ENCODE measurements around the gene NOP14.
"Not testable (repeated sequence)": the region's sequence is repeated elsewhere in the genome, so short reads cannot be mapped to it uniquely, and the experiment has no call there.

The NOP14 gene

GRCh38 chr4:2938906-2939305 is 24.3 kb downstream of the NOP14 start:
- Histone ChIP-seq H3K27ac (ENCODE audit: low read length) (no peak overlapping the region), H3K36me3 (ENCODE audit: insufficient read depth, low read depth, low read length) (peaks cover 74% of the 10 kb centered on the region), H3K4me3 (ENCODE audit: low read length) (no peak overlapping the region), H3K4me1 (ENCODE audit: insufficient read depth, low read length) (peaks cover 8% of the 10 kb centered on the region; the same call in 1 of the 2 replicates), H3K27me3 (ENCODE audit: insufficient read depth, low read length) (no peaks in the 10 kb centered on the region), H3K9me3 (ENCODE audit: insufficient read depth, low read depth, low read length) (no peaks in the 10 kb centered on the region), H3K9ac (ENCODE audit: low read depth, low read length) (no peak overlapping the region)

DNA sequence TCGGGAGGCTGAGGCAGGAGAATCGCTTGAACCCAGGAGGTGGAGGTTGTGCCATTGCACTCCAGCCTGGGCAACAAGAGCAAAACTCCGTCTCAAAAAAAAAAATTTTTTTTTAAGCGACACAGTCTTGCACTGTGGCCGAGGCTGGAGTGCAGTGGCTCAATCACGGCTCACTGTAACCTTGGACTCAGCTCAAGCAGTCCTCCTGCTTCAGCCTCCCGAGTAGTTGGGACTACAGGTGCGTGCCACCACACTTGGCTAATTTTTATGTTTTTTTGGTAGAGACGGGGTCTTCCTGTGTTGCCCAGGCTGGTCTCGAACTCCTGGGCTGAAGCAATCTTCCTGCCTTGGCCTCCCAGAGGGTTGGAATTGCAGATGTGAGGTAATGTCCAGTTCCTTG is 24.8 kb downstream of the NOP14 start:
- not testable (repeated sequence) for H3K9me3 ChIP-seq (ENCODE audit: insufficient read depth, low read depth, low read length); H3K4me3 ChIP-seq (ENCODE audit: low read length); H3K27ac ChIP-seq (ENCODE audit: low read length); H3K9ac ChIP-seq (ENCODE audit: low read depth, low read length); H3K27me3 ChIP-seq (ENCODE audit: insufficient read depth, low read length); H3K4me1 ChIP-seq (ENCODE audit: insufficient read depth, low read length)
- H3K36me3 ChIP-seq (ENCODE audit: insufficient read depth, low read depth, low read length) = peaks cover 69% of the 10 kb centered on the region

DNA sequence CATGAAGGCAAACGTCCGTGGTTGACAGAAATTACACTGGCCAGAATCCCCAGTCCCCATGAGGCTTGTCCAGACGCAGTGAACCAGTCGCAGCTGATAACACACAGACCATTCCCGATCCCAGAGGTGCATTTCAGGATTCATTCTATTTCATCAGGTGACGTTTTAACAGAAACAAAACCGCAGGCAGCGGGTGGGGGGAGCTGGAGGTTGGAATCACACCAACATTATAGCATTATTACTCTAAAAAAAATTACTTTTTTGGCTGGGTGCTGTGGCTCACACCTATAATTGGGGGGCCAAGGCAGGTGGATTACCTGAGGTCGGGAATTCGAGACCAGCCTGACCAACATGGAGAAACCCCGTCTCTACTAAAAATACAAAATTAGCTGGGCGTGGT is 25.2 kb downstream of the NOP14 start:
- H3K27me3 ChIP-seq (ENCODE audit: insufficient read depth, low read length) = no peaks in the 10 kb centered on the region
- no peak overlapping the region for H3K9ac ChIP-seq (ENCODE audit: low read depth, low read length)
- H3K4me1 ChIP-seq (ENCODE audit: insufficient read depth, low read length) = peaks cover 8% of the 10 kb centered on the region; the same call in 1 of the 2 replicates
- no peaks in the 10 kb centered on the region for H3K9me3 ChIP-seq (ENCODE audit: insufficient read depth, low read depth, low read length)
- H3K36me3 ChIP-seq (ENCODE audit: insufficient read depth, low read depth, low read length) = peaks cover 65% of the 10 kb centered on the region
- H3K4me3 ChIP-seq (ENCODE audit: low read length) = no peak overlapping the region
- H3K27ac ChIP-seq (ENCODE audit: low read length) = no peak overlapping the region

DNA sequence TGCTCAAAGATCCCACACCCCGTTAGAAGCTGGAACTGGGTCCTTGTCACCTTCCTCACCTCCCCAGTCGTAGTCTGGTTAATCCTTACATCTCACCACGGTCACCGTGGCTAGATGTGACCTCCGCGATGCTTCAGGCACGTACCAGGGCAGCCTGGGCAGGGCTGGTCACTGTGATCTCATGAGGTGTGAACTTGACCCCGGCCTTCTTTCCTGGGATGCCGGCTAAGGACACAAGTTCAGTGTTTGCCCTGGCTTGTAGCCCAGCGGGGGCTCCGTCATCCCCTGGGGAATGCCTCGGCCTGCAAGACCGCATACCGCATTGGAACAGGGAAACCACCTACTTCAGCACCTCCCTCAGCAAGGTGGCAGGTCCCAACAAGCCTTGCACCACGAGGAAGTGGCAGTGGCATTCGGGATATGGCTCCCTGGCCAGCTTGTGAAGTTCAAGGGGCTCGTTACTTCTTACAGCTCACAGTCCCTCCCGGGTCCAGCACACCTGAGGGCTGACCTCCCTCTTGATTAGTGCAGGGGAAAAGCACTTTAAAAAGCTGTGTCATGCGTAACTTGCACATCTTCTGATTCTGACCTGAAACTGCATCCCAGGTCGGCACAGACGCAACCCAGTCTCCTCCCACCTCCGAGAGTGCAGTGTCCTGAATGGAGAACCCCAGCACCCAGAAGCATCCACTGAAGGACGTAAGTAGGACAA is 25.9 kb downstream of the NOP14 start:
- H3K4me3 ChIP-seq (ENCODE audit: low read length) = no peak overlapping the region
- H3K27ac ChIP-seq (ENCODE audit: low read length) = no peak overlapping the region
- H3K4me1 ChIP-seq (ENCODE audit: insufficient read depth, low read length) = peaks cover 8% of the 10 kb centered on the region; the same call in 1 of the 2 replicates
- no peaks in the 10 kb centered on the region for H3K27me3 ChIP-seq (ENCODE audit: insufficient read depth, low read length)
- H3K9me3 ChIP-seq (ENCODE audit: insufficient read depth, low read depth, low read length) = no peaks in the 10 kb centered on the region
- no peak overlapping the region for H3K9ac ChIP-seq (ENCODE audit: low read depth, low read length)
- H3K36me3 ChIP-seq (ENCODE audit: insufficient read depth, low read depth, low read length) = peaks cover 61% of the 10 kb centered on the region

GRCh38 chr4:2936773-2937145 is 26.4 kb downstream of the NOP14 start:
- Histone ChIP-seq H3K9me3 (ENCODE audit: insufficient read depth, low read depth, low read length) (no peaks in the 10 kb centered on the region), H3K27me3 (ENCODE audit: insufficient read depth, low read length) (no peaks in the 10 kb centered on the region), H3K9ac (ENCODE audit: low read depth, low read length) (no peak overlapping the region), H3K4me3 (ENCODE audit: low read length) (no peak overlapping the region), H3K27ac (ENCODE audit: low read length) (no peak overlapping the region), H3K36me3 (ENCODE audit: insufficient read depth, low read depth, low read length) (peaks cover 61% of the 10 kb centered on the region), H3K4me1 (ENCODE audit: insufficient read depth, low read length) (peaks cover 8% of the 10 kb centered on the region; the same call in 1 of the 2 replicates)

DNA sequence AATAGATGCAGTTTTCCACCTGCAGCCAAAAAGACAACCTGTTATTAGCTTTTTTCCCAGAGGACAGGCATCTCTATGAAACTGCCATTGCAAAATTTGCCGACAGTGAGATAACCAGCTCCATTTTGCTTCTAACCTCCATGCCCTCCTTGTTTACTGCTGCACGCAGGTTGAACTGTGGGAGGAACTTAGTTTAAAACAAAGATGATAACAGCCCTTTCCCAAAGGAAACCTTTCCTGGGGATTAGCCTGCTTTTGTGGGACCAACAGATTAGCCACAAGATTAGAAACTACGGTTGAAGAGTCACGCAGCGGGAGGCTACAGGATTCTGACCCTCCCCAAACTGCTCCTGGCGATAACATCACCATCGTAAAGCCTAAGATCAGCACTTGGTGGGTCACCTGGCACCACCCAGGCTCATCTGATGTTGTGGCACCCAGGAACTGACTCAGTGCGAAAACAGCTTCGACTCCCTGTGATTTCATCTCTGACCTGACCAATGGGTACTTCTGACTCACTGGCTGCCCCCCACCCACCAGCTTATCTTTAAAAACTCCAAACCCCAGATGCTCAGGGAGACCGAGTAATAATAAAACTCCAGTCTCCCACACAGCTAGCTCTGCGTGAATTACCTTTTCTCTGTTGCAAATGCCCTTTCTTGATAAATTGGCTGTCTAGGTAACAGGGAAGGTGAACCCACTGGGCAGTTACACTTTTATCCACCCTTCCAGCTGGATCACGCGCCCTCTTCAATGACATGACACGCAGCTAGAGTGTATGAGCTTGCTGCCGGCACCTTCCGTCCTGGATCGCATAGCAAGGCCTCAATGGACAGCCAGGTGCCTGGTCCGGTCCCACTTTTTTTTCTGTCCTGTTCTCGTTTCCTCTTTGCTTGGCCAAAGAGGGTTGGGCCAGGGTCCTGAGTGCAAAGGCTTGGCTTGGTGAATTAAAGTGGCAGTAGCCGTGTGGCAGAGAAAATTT is 27.2 kb downstream of the NOP14 start:
- Histone ChIP-seq H3K4me3 (ENCODE audit: low read length) (peak overlapping the region; percentile 95), H3K36me3 (ENCODE audit: insufficient read depth, low read depth, low read length) (peaks cover 61% of the 10 kb centered on the region), H3K9me3 (ENCODE audit: insufficient read depth, low read depth, low read length) (no peaks in the 10 kb centered on the region), H3K9ac (ENCODE audit: low read depth, low read length) (peak overlapping the region; percentile 93), H3K4me1 (ENCODE audit: insufficient read depth, low read length) (peaks cover 8% of the 10 kb centered on the region; the same call in 1 of the 2 replicates), H3K27ac (ENCODE audit: low read length) (no peak overlapping the region), H3K27me3 (ENCODE audit: insufficient read depth, low read length) (no peaks in the 10 kb centered on the region)

DNA sequence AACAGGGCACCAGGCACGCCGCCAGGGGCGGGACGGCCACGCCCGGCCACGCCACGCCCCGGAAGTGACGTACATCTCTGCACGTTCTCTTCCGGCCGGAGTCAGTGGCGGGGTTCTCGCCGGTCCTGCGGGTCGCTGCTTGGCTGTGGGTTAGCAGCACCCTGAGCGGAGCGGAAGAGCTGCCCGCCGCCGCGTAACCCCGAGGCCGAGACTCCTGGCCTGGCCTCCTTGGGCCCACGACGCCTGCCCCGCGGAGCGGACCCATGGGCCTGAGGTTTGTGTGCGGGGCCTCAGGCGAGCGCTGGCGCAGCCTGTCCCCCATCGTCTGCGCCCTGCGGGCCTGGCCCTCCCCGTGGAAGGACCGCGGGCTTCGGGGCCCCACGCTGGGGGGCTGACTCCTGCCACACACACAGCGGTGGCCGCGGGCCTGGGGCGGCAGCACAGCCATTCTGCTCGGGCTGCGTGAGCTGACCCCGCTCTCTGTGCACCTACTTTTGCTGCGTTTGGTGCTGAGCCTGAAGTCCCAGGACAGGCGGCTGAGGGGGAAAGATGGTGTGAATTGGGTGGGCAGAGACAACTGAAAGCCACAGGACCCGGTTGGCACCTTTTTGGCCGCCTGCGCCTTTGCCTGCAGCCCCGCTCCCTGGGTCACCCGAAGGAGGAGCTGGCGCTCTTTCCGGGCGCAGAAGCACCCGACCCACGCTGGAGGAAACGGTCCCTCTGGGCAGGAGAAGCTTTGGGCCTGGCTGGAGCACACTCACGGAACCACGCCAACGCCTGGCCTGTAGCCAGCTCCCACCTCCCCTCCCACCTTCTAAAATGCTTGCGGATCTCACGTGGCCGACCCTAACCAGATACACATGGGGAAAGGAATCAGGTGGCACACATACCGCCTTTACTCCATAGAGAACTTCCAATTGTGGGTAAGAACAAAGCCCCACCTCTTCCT is 28.1 kb downstream of the NOP14 start:
- Histone ChIP-seq H3K27me3 (ENCODE audit: insufficient read depth, low read length) (no peaks in the 10 kb centered on the region), H3K36me3 (ENCODE audit: insufficient read depth, low read depth, low read length) (peaks cover 59% of the 10 kb centered on the region), H3K9ac (ENCODE audit: low read depth, low read length) (peak overlapping the region; percentile 93), H3K9me3 (ENCODE audit: insufficient read depth, low read depth, low read length) (no peaks in the 10 kb centered on the region), H3K27ac (ENCODE audit: low read length) (peak overlapping the region; percentile 36), H3K4me3 (ENCODE audit: low read length) (peak overlapping the region; percentile 95), H3K4me1 (ENCODE audit: insufficient read depth, low read length) (peaks cover 8% of the 10 kb centered on the region; the same call in 1 of the 2 replicates)

- Histone ChIP-seq H3K4me3 (ENCODE audit: low read length) (peak overlapping the region; percentile 95; the same call in 1 of the 2 replicates), H3K27me3 (ENCODE audit: insufficient read depth, low read length) (no peaks in the 10 kb centered on the region), H3K27ac (ENCODE audit: low read length) (no peak overlapping the region), H3K4me1 (ENCODE audit: insufficient read depth, low read length) (peaks cover 8% of the 10 kb centered on the region; the same call in 1 of the 2 replicates), H3K9me3 (ENCODE audit: insufficient read depth, low read depth, low read length) (no peaks in the 10 kb centered on the region), H3K9ac (ENCODE audit: low read depth, low read length) (peak overlapping the region; percentile 61; the same call in 1 of the 2 replicates), H3K36me3 (ENCODE audit: insufficient read depth, low read depth, low read length) (peaks cover 59% of the 10 kb centered on the region)
Observed at GRCh38 chr4:2934077-2934812, 29.0 kb downstream of the NOP14 start.

DNA sequence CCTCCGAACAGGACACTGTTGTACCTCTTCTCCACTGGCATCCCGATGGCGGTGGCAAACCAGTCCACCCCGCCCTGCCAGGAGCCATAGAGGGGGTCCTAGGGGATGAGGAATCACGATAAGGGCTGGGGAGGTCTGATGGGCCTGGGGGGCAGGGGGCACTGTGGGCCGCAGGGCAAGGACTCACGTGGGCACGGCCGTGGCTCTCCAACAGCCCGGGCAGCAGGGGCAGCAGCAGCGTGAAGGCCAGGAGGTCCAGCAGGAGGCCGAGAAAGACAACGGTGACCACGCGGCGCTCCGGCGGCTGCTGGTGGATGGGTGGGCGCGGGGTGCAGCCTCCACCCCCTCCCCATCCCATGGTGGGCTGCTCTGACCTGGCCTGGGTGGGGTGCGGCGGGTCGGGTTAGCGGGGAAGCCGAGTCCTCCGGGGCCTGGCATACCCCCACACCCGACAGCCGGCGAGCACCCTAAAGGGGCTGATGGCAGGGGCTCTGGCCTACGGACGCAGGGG is 29.6 kb downstream of the NOP14 start:
- peaks cover 8% of the 10 kb centered on the region; the same call in 1 of the 2 replicates for H3K4me1 ChIP-seq (ENCODE audit: insufficient read depth, low read length)
- no peaks in the 10 kb centered on the region for H3K27me3 ChIP-seq (ENCODE audit: insufficient read depth, low read length)
- H3K9me3 ChIP-seq (ENCODE audit: insufficient read depth, low read depth, low read length) = no peaks in the 10 kb centered on the region
- H3K4me3 ChIP-seq (ENCODE audit: low read length) = peak overlapping the region; percentile 72; the same call in 1 of the 2 replicates
- peak overlapping the region; percentile 61; the same call in 1 of the 2 replicates for H3K9ac ChIP-seq (ENCODE audit: low read depth, low read length)
- peaks cover 59% of the 10 kb centered on the region for H3K36me3 ChIP-seq (ENCODE audit: insufficient read depth, low read depth, low read length)
- no peak overlapping the region for H3K27ac ChIP-seq (ENCODE audit: low read length)

GRCh38 chr4:2932951-2933565 is 30.1 kb downstream of the NOP14 start:
- no peak overlapping the region for H3K27ac ChIP-seq (ENCODE audit: low read length)
- no peaks in the 10 kb centered on the region for H3K9me3 ChIP-seq (ENCODE audit: insufficient read depth, low read depth, low read length)
- H3K4me3 ChIP-seq (ENCODE audit: low read length) = peak overlapping the region; percentile 72; the same call in 1 of the 2 replicates
- H3K36me3 ChIP-seq (ENCODE audit: insufficient read depth, low read depth, low read length) = peaks cover 57% of the 10 kb centered on the region
- peaks cover 8% of the 10 kb centered on the region; the same call in 1 of the 2 replicates for H3K4me1 ChIP-seq (ENCODE audit: insufficient read depth, low read length)
- peak overlapping the region; percentile 61; the same call in 1 of the 2 replicates for H3K9ac ChIP-seq (ENCODE audit: low read depth, low read length)
- no peaks in the 10 kb centered on the region for H3K27me3 ChIP-seq (ENCODE audit: insufficient read depth, low read length)

Measured in iPS-20b (cell line).